Smooth muscle cell (in vitro differentiated cells): ENCODE data around the gene NBPF1. TPM values are rescaled to one million over a fixed set of nuclear protein-coding genes. Genes with fewer than 3 reads are reported as not detected.
A peak's percentile ranks its signal among the peaks of the same experiment; 100 is the strongest.
"Not testable (repeated sequence)": the region's sequence is repeated elsewhere in the genome, so short reads cannot be mapped to it uniquely, and the experiment has no call there.

Source experiments
- DNase-seq: peaks from one replicate; lab custom pipeline; 2025; ENCODE audit not compliant: unreplicated experiment; lab: John Stamatoyannopoulos, UW
- H2AFZ ChIP-seq: fragments of 200-600 bp; sonication (generic); 2 replicates; pipeline ENCODE4 v1.6.0; 2016; ENCODE audit warnings: antibody characterized with exemption, low read depth, mild to moderate bottlenecking
- H3F3A ChIP-seq: fragments of 200-600 bp; sonication (generic); 2 replicates; pipeline ENCODE4 v1.6.0; 2017; ENCODE audit warnings: antibody characterized with exemption, low read depth
- H3K27ac ChIP-seq: fragments of 200-600 bp; sonication (generic); 2 replicates; pipeline ENCODE4 v1.5.1; 2016; ENCODE audit warnings: low read depth, mild to moderate bottlenecking
- H3K27me3 ChIP-seq: fragments of 200-600 bp; sonication (generic); 2 replicates; pipeline ENCODE4 v1.6.1; 2016; ENCODE audit warnings: low read depth, mild to moderate bottlenecking
- H3K36me3 ChIP-seq: fragments of 200-600 bp; sonication (generic); 2 replicates; pipeline ENCODE4 v1.5.1; 2016; ENCODE audit warnings: low read depth
- H3K4me1 ChIP-seq: fragments of 200-600 bp; sonication (generic); 2 replicates; pipeline ENCODE4 v1.5.1; 2016; ENCODE audit warnings: low read depth
- H3K4me2 ChIP-seq: fragments of 200-600 bp; sonication (generic); 2 replicates; pipeline ENCODE4 v1.6.0; 2016; ENCODE audit warnings: mild to moderate bottlenecking
- H3K4me3 ChIP-seq: fragments of 200-600 bp; sonication (generic); 2 replicates; pipeline ENCODE4 v1.5.1; 2016; ENCODE audit warnings: mild to moderate bottlenecking
- H3K79me2 ChIP-seq: fragments of 200-600 bp; sonication (generic); 2 replicates; pipeline ENCODE4 v1.6.0; 2016; ENCODE audit warnings: low read depth, mild to moderate bottlenecking
- H3K9ac ChIP-seq: fragments of 200-600 bp; sonication (generic); 2 replicates; pipeline ENCODE4 v1.6.0; 2016; ENCODE audit warnings: low read depth
- H3K9me3 ChIP-seq: fragments of 200-600 bp; sonication (generic); replicated peaks from 2 replicates; pipeline ENCODE4 v1.5.1; 2016; ENCODE audit warnings: low read depth
- H4K20me1 ChIP-seq: fragments of 200-600 bp; sonication (generic); 2 replicates; pipeline ENCODE4 v1.6.0; 2016; ENCODE audit warnings: low read depth
- WGBS: methylation state at CpG from one replicate; pipeline ENCODE4 v1.1.7; 2016; ENCODE audit warnings: low lambda C conversion rate; 5-methylcytosine and 5-hydroxymethylcytosine counted together
- polyA plus RNA-seq: library from polyadenylated mRNA; unstranded; fragments of >200 nt; fragmentation: Nextera tagmentation; extraction: Ambion mirVana; gene quantifications from 2 replicates; pipeline ENCODE4 v1.2.1, GENCODE V29; 2016
- total RNA-seq: library from RNA; depleted of rRNA; stranded (reverse); fragments of >200 nt; gene quantifications from 2 replicates; pipeline ENCODE4 v1.2.3, GENCODE V29; 2014

Gene NBPF1
- total and polyA plus RNA-seq, 2 experiments from 2014 or later: 18.1 to 28.7 TPM

DNA sequence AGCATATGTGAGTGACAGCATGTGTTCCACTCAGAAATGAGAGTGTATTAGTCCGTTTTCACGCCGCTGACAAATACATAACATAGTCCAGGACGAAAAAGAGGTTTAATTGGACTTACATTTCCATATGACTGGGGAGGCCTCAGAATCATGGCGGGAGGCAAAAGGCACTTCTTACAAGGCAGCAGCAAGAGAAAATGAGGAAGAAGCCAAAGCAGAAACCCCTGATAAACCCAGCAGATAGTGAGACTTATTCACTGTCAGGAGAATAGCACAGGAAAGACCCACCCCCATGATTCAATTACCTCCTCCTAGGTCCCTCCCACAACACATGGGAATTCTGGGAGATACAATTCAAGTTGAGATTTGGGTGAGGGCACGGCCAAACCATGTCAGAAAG lies 75.8 kb downstream of the NBPF1 start:
- 94% methylated on average over 5 of the region's 6 CpGs for WGBS
- H3K27me3 ChIP-seq: peaks cover 11% of the 10 kb centered on the region
- not testable (repeated sequence) for H3K36me3 ChIP-seq, H3K9ac ChIP-seq, H3K4me2 ChIP-seq, H3K79me2 ChIP-seq, H3K9me3 ChIP-seq, H4K20me1 ChIP-seq, H3K4me1 ChIP-seq, H3K4me3 ChIP-seq, H3K27ac ChIP-seq, H3F3A ChIP-seq, H2AFZ ChIP-seq, DNase-seq

DNA sequence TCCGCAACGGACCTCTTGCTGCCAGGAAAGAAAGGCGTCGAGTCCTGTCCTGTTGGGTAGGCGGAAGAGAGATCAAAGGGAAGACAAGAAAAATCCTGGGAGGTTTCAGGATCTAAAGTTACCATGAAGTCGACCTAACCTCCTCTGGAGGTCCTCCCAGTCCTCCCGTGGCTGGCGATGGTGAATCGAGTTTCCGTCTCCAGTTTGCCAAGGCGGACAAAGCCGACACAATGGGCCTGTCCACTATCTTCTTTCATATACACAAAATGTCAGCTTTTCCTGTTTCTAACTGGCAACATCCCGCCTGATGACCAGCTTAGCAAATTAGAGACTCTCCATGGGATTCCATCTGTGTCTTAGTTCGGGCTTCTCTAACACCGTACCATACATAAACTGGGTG lies 76.6 kb downstream of the NBPF1 start:
- not testable (repeated sequence) for H3K4me1 ChIP-seq, H3K36me3 ChIP-seq, H3K27ac ChIP-seq, DNase-seq, H3F3A ChIP-seq, H3K9me3 ChIP-seq, H2AFZ ChIP-seq, H3K9ac ChIP-seq, H3K79me2 ChIP-seq, H3K4me3 ChIP-seq, H3K4me2 ChIP-seq, H4K20me1 ChIP-seq
- 90% methylated on average over 15 of the region's 15 CpGs for WGBS
- peaks cover 11% of the 10 kb centered on the region for H3K27me3 ChIP-seq

DNA sequence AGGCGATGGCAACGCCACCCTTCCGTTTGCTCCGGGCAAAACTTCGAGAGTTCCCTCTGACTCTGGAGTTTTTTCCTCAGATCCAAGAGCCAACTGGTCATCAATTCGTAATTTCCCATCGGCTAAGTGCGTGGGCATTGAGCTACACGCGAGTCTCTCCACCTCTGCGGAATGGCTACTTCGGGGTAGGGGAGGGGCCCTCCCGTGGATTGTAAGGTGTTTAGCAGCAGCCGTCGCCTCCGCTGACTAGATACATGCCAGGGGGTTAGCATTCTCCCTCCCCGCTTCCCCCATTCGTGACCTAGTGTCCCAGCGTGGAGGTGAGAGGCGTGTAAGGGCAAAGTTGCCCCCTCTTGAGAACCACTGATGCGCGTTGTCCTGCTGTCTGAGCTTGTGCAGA lies 77.5 kb downstream of the NBPF1 start:
- H3K79me2 ChIP-seq, DNase-seq, H3F3A ChIP-seq, H2AFZ ChIP-seq, H4K20me1 ChIP-seq, H3K36me3 ChIP-seq, H3K27ac ChIP-seq, H3K9me3 ChIP-seq, H3K9ac ChIP-seq, H3K4me1 ChIP-seq: not testable (repeated sequence)
- peaks cover 11% of the 10 kb centered on the region for H3K27me3 ChIP-seq
- H3K4me3 ChIP-seq: peak overlapping the region; percentile 51
- WGBS: 23% methylated on average over 21 of the region's 22 CpGs
- H3K4me2 ChIP-seq: peak overlapping the region; percentile 67

DNA sequence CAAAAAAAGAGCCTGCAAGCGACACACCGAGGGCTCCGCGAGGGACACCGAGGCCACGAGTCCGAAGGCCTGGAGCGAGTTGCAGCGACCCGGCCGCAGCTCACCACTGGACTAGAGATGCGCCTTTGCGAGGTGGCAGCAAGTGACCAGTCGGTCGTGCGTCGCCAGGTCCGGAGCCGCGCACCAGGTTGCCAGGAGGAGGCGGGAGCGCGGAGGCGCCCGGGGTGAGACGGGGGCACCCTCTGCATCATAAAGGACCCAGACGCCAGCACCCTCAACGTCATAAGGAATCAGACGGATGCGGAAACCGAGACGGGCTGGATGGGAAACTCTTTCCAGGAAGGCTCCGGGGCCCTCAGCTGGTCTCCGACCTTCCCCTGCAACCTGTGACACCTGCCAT lies 77.9 kb downstream of the NBPF1 start:
- Histone ChIP-seq H2AFZ (peak overlapping the region; percentile 26), H3K27me3 (peaks cover 11% of the 10 kb centered on the region), H3K4me2 (peak overlapping the region; percentile 67), H3K4me3 (peak overlapping the region; percentile 51)
- not testable (repeated sequence) for H3K79me2 ChIP-seq, H3K27ac ChIP-seq, H4K20me1 ChIP-seq, H3K9ac ChIP-seq, H3K4me1 ChIP-seq, H3K36me3 ChIP-seq, DNase-seq, H3F3A ChIP-seq, H3K9me3 ChIP-seq
- 2% methylated on average over 34 of the region's 34 CpGs for WGBS

DNA sequence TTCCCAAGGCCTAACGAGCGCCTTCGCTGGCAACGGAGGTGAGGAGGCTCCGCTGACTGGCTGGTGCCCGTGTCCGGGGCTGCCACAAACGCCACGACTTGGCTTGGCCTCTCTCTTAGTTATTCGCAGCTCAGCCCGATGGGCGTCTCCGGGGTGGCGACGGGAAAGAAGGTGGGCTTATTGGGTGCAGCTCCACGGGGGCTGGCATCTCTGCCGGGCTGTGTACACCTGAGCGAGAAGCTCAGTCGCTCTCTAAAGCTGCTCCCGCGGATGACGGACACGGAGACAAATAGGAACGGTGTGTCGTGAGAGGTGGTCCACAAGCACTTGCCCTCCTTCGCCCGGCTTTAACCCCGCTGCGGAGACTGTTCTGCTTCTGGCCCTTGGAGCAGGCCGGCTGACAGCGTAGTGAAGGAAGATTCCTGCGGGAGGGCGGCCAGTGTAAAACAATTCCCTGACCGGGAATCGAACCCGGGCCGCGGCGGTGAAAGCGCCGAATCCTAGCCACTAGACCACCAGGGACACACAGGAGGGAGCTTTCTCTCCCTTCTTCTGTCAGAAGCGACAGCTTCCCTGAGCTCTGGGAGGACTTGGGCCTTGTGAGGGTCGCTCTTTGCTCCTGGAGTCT lies 78.4 kb downstream of the NBPF1 start:
- not testable (repeated sequence) for H3K36me3 ChIP-seq, H3K9ac ChIP-seq, H3K79me2 ChIP-seq, H3K9me3 ChIP-seq, H4K20me1 ChIP-seq, H3F3A ChIP-seq, DNase-seq, H3K4me1 ChIP-seq, H3K27ac ChIP-seq
- WGBS: under 1% methylated on average over 38 of the region's 43 CpGs
- Histone ChIP-seq H3K27me3 (peaks cover 11% of the 10 kb centered on the region), H3K4me2 (peak overlapping the region; percentile 67), H2AFZ (peak overlapping the region; percentile 26), H3K4me3 (peak overlapping the region; percentile 51)

DNA sequence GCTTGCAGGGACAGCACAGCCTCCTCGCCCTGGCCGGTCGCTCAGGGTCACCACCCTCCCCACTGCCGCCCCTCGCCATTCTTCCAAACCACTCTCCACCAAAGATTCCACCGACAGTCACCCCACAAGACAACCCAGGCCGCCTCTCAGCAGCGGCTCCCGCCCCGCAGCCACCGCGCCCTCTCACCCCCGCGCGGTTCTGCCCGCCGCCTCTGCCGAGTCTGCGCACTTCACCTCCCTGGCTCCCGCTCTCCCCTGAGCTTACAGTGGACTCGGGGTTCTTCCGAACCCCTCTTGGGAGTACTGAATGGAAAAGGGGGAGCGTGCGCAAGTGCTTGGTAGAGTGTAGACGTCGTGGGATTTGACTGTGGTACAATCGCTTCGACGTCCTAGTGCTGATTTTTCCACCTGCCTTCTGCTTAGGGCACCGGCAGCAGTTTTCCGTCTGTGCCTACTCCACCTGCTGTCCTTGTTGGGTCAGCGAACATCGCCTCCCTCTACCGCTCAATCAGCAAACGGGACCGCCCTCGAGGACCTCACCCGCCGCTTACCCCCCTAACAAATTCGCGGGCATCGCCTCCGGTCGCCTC lies 79.0 kb downstream of the NBPF1 start:
- not testable (repeated sequence) for H4K20me1 ChIP-seq, H2AFZ ChIP-seq, H3K4me1 ChIP-seq, H3K79me2 ChIP-seq, H3K36me3 ChIP-seq, H3K27ac ChIP-seq, H3K9ac ChIP-seq, H3F3A ChIP-seq, H3K9me3 ChIP-seq, DNase-seq
- whole genome bisulfite sequencing: 3% methylated on average over 36 of the region's 44 CpGs
- Histone ChIP-seq H3K4me2 (peak overlapping the region; percentile 67), H3K4me3 (peak overlapping the region; percentile 51), H3K27me3 (peaks cover 11% of the 10 kb centered on the region)

DNA sequence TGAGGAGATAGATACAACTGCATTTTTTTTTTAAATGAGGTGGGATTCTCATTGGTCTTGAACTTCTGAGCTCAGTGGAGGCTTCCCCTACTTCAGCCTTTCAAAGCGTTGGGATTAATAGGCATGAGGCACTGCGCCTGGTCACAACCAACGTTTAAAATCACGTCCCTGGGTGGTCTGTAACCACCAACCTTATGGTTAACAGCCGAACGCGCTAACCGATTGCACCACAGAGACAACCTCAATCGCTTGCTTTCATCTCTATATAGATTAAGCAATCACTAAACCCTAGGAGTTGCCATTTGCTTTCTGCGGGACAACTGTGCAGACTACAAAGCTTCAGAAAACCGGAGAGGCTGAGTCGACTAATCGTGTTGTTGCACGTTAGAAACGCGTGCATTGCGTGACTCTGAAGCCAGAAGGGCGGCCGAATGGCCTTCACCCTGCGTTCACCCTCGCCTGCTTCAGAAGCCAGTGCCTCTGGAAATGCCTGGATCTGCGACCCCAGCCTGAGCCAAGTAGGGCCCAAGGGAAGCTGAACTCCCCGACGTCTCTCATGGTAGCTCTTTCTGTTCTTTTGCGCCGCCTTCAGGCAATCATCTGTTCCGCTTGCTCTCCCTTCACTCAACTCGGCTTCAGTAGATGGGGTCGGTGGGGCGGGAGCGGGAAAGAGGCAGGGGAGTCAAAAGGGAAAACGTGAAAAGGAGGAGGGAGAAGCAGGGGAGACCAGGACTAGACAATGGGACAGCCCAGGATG lies 81.0 kb downstream of the NBPF1 start:
- not testable (repeated sequence) for H3K27ac ChIP-seq, H3K9ac ChIP-seq, H3K79me2 ChIP-seq, H4K20me1 ChIP-seq, H3F3A ChIP-seq, DNase-seq, H3K4me1 ChIP-seq, H3K9me3 ChIP-seq, H3K36me3 ChIP-seq
- peak overlapping the region; percentile 59 for H3K4me2 ChIP-seq
- peak overlapping the region; percentile 24 for H3K4me3 ChIP-seq
- whole genome bisulfite sequencing: 19% methylated on average over 31 of the region's 32 CpGs
- H2AFZ ChIP-seq: peak overlapping the region; percentile 58
- peaks cover 11% of the 10 kb centered on the region for H3K27me3 ChIP-seq

DNA sequence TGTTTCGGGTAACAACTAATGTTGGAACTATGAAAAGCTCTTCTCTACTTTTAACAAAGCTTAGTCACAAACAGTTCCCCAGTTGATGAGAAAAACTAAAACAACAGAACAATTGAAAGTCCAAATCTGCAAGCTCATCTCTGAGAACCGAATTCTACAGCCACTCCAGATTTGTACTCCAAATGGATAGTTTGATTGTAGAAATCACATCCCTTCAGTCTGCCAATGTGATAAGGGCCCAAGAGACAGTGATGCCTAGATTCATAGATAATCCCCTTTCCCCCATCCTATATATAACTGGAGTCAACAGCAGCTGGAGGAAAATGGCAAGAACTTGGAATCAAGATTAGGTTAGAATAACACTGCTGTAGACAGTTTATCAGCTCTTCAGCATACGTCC lies 85.0 kb downstream of the NBPF1 start:
- not testable (repeated sequence) for H3K27ac ChIP-seq, H3F3A ChIP-seq, DNase-seq, H3K4me2 ChIP-seq, H3K4me3 ChIP-seq, H3K9me3 ChIP-seq, H2AFZ ChIP-seq, H3K4me1 ChIP-seq, H4K20me1 ChIP-seq, H3K79me2 ChIP-seq, H3K9ac ChIP-seq, H3K27me3 ChIP-seq, H3K36me3 ChIP-seq
- 79% methylated on average over 3 of the region's 3 CpGs for WGBS
